Fibroblast of the aortic adventitia (primary cell): ENCODE results near the gene HSPB3. TPM values are rescaled to one million over a fixed set of nuclear protein-coding genes. Genes with fewer than 3 reads are reported as not detected.

Experiments
- DNase-seq: peaks from one replicate; pipeline ENCODE4 v3.0.0-alpha.2; 2010; ENCODE audit warnings: low read depth
- H3K4me3 ChIP-seq: 2 replicates; pipeline ENCODE4 v1.5.1; 2011; ENCODE audit warnings: low read depth, mild to moderate bottlenecking, control low read depth, low read length, moderate library complexity
- CTCF ChIP-seq: IDR thresholded peaks from 2 replicates; pipeline ENCODE4 v1.5.1; 2011; ENCODE audit warnings: mild to moderate bottlenecking, low read length, control low read depth, inconsistent platforms; ENCODE audit not compliant: insufficient read depth
- total RNA-seq: library from RNA; depleted of rRNA; stranded (reverse); fragments of >200 nt; gene quantifications from 2 replicates; pipeline ENCODE4 v1.2.3, GENCODE V29; 2012; ENCODE audit warnings: low replicate concordance

Gene HSPB3
- total RNA-seq, 1 donor: 0.63 TPM

GRCh38 chr5:54470128-54470527 lies 14.6 kb downstream of the HSPB3 start:
- H3K4me3 ChIP-seq: peak overlapping the region; percentile 53
- DNase-seq: peak; percentile 77
- no peak for TF ChIP-seq CTCF

- TF ChIP-seq CTCF: no peak
- H3K4me3 ChIP-seq: no peak overlapping the region
- peak; percentile 90 for DNase-seq
These were observed 15.2 kb downstream of the HSPB3 start for GRCh38 chr5:54470677-54471076.

- DNase-seq: no peak
- no peak overlapping the region for H3K4me3 ChIP-seq
- TF ChIP-seq CTCF: no peak
These were observed 15.9 kb downstream of the HSPB3 start for GRCh38 chr5:54471398-54471797.

- no peak for DNase-seq
- TF ChIP-seq CTCF: no peak
- no peak overlapping the region for H3K4me3 ChIP-seq
These were observed 21.2 kb downstream of the HSPB3 start for GRCh38 chr5:54476682-54477081.

- DNase-seq: no peak
- H3K4me3 ChIP-seq: no peak overlapping the region
- no peak for TF ChIP-seq CTCF
These were observed 22.5 kb downstream of the HSPB3 start for GRCh38 chr5:54477941-54478478.

- H3K4me3 ChIP-seq: no peak overlapping the region
- TF ChIP-seq CTCF: no peak
- DNase-seq: no peak
These were observed 24.8 kb downstream of the HSPB3 start for GRCh38 chr5:54480296-54480695.
